ENCODE measurements around the gene CYP3A7. TPM values are rescaled to one million over a fixed set of nuclear protein-coding genes. Genes with fewer than 3 reads are reported as not detected.
"Not testable (repeated sequence)": the region's sequence is repeated elsewhere in the genome, so short reads cannot be mapped to it uniquely, and the experiment has no call there.

CYP3A7 gene
- total and polyA plus RNA-seq, 2 donors (not counting 1 experiment from before 2014, with no cell fraction given) = not detected

- Mint-ChIP-seq H3K4me1 (no peaks in the 10 kb centered on the region), H3K9me3 (ENCODE audit: insufficient read depth) (no peaks in the 10 kb centered on the region), H3K27ac (no peak overlapping the region), H3K4me3 (no peak overlapping the region), H3K27me3 (no peaks in the 10 kb centered on the region)
- no CpG with 5 or more reads among the region's 1 CpG for WGBS (ENCODE audit: insufficient coverage)
- Histone ChIP-seq H3K4me2 (replicated peaks; ENCODE audit: low read depth, low read length, poor library complexity, severe bottlenecking) (no peak overlapping the region), H3K27me3 (replicated peaks in 1 of 4; ENCODE audit: control extremely low read depth in 1 of 4, control insufficient read depth in 3 of 4, insufficient read depth in 4 of 4, low read length in 3 of 4) (no peaks in the 10 kb centered on the region), H3K4me3 (ENCODE audit: control extremely low read depth in 1 of 5, extremely low read depth in 1 of 5, insufficient read depth in 1 of 5, low read depth in 2 of 5, low read length in 4 of 5) (no peak overlapping the region), H4K20me1 (ENCODE audit: control insufficient read depth, insufficient read depth, low read length, poor library complexity, severe bottlenecking) (no peaks in the 10 kb centered on the region), H3K36me3 (replicated peaks in 1 of 2; ENCODE audit: control extremely low read depth in 1 of 2, control insufficient read depth in 1 of 2, extremely low read depth in 1 of 2, insufficient read depth in 2 of 2, low read length in 1 of 2) (peaks cover 3% of the 10 kb centered on the region in 2 experiments), H3K4me1 (ENCODE audit: control insufficient read depth in 2 of 2, insufficient read depth in 2 of 2, low read length in 2 of 2) (no peaks in the 10 kb centered on the region), H3K79me2 (ENCODE audit: control insufficient read depth, insufficient read depth, low read length) (no peaks in the 10 kb centered on the region), H2AFZ (ENCODE audit: insufficient read depth, low read depth, low read length, poor library complexity, severe bottlenecking) (no peak overlapping the region), H3K9me3 (ENCODE audit: control extremely low read depth in 1 of 3, control insufficient read depth in 2 of 3, insufficient read depth in 1 of 3, low read length in 2 of 3) (no peaks in the 10 kb centered on the region), H3K9ac (ENCODE audit: low read length) (no peak overlapping the region), H3K27ac (ENCODE audit: low read length in 2 of 2) (no peak overlapping the region)
- DNase-seq = no peak
- ChIA-PET POLR2A (no interaction called here), CTCF (no interaction called here)
- TF ChIP-seq EZH2 (IDR thresholded peaks at IDR 0.05; ENCODE audit: borderline replicate concordance, insufficient read depth, low read depth, low read length, poor library complexity, severe bottlenecking) (no peak), CTCF (IDR thresholded peaks at IDR 0.05) (no peak)
- ATAC-seq (ENCODE audit: low read depth) = no peak
- intact Hi-C loops (cut with micrococcal nuclease) = no loop called here
Measured at GRCh38 chr7:99666013-99666395, 69.0 kb downstream of the CYP3A7 start.

GRCh38 chr7:99665312-99666012, 69.5 kb downstream of the CYP3A7 start:
- no peak overlapping the region for H3K4me3 ChIP-seq (ENCODE audit: control extremely low read depth in 1 of 5, extremely low read depth in 1 of 5, insufficient read depth in 1 of 5, low read depth in 2 of 5, low read length in 4 of 5)
- no peak overlapping the region for H3K4me3 Mint-ChIP-seq
- no peaks in the 10 kb centered on the region for H3K9me3 ChIP-seq (ENCODE audit: control extremely low read depth in 1 of 3, control insufficient read depth in 2 of 3, insufficient read depth in 1 of 3, low read length in 2 of 3)
- ChIA-PET POLR2A (no interaction called here), CTCF (no interaction called here)
- H3K27ac Mint-ChIP-seq = no peak overlapping the region
- no peak overlapping the region for H3K4me2 ChIP-seq (replicated peaks; ENCODE audit: low read depth, low read length, poor library complexity, severe bottlenecking)
- intact Hi-C loops (cut with micrococcal nuclease) = no loop called here
- H3K9me3 Mint-ChIP-seq (ENCODE audit: insufficient read depth) = no peaks in the 10 kb centered on the region
- no peak overlapping the region for H3K9ac ChIP-seq (ENCODE audit: low read length)
- no peak for DNase-seq
- no peaks in the 10 kb centered on the region for H3K4me1 Mint-ChIP-seq
- TF ChIP-seq CTCF (IDR thresholded peaks at IDR 0.05) (no peak), EZH2 (IDR thresholded peaks at IDR 0.05; ENCODE audit: borderline replicate concordance, insufficient read depth, low read depth, low read length, poor library complexity, severe bottlenecking) (no peak)
- no peaks in the 10 kb centered on the region for H4K20me1 ChIP-seq (ENCODE audit: control insufficient read depth, insufficient read depth, low read length, poor library complexity, severe bottlenecking)
- no peak for ATAC-seq (ENCODE audit: low read depth)
- no peaks in the 10 kb centered on the region for H3K27me3 Mint-ChIP-seq
- no peaks in the 10 kb centered on the region for H3K4me1 ChIP-seq (ENCODE audit: control insufficient read depth in 2 of 2, insufficient read depth in 2 of 2, low read length in 2 of 2)
- H2AFZ ChIP-seq (ENCODE audit: insufficient read depth, low read depth, low read length, poor library complexity, severe bottlenecking) = no peak overlapping the region
- no peak overlapping the region for H3K27ac ChIP-seq (ENCODE audit: low read length in 2 of 2)
- no peaks in the 10 kb centered on the region for H3K79me2 ChIP-seq (ENCODE audit: control insufficient read depth, insufficient read depth, low read length)
- H3K36me3 ChIP-seq (replicated peaks in 1 of 2; ENCODE audit: control extremely low read depth in 1 of 2, control insufficient read depth in 1 of 2, extremely low read depth in 1 of 2, insufficient read depth in 2 of 2, low read length in 1 of 2) = peaks cover 3 to 4% of the 10 kb centered on the region in 2 experiments
- no peaks in the 10 kb centered on the region for H3K27me3 ChIP-seq (replicated peaks in 1 of 4; ENCODE audit: control extremely low read depth in 1 of 4, control insufficient read depth in 3 of 4, insufficient read depth in 4 of 4, low read length in 3 of 4)
- WGBS (ENCODE audit: insufficient coverage) = no CpG with 5 or more reads among the region's 3 CpGs

- H3K4me3 Mint-ChIP-seq; H3K4me3 ChIP-seq (ENCODE audit: control extremely low read depth in 1 of 5, extremely low read depth in 1 of 5, insufficient read depth in 1 of 5, low read depth in 2 of 5, low read length in 4 of 5); H3K36me3 ChIP-seq (replicated peaks in 1 of 2; ENCODE audit: control extremely low read depth in 1 of 2, control insufficient read depth in 1 of 2, extremely low read depth in 1 of 2, insufficient read depth in 2 of 2, low read length in 1 of 2); H3K9me3 Mint-ChIP-seq (ENCODE audit: insufficient read depth); H3K4me2 ChIP-seq (replicated peaks; ENCODE audit: low read depth, low read length, poor library complexity, severe bottlenecking); H3K4me1 ChIP-seq (ENCODE audit: control insufficient read depth in 2 of 2, insufficient read depth in 2 of 2, low read length in 2 of 2); H3K27ac Mint-ChIP-seq; ATAC-seq (ENCODE audit: low read depth); H3K27ac ChIP-seq (ENCODE audit: low read length in 2 of 2); H3K79me2 ChIP-seq (ENCODE audit: control insufficient read depth, insufficient read depth, low read length); H2AFZ ChIP-seq (ENCODE audit: insufficient read depth, low read depth, low read length, poor library complexity, severe bottlenecking); intact Hi-C loops (cut with micrococcal nuclease); CTCF ChIA-PET; POLR2A ChIA-PET; DNase-seq; H3K27me3 Mint-ChIP-seq; H3K27me3 ChIP-seq (replicated peaks in 1 of 4; ENCODE audit: control extremely low read depth in 1 of 4, control insufficient read depth in 3 of 4, insufficient read depth in 4 of 4, low read length in 3 of 4); H4K20me1 ChIP-seq (ENCODE audit: control insufficient read depth, insufficient read depth, low read length, poor library complexity, severe bottlenecking); H3K4me1 Mint-ChIP-seq; H3K9ac ChIP-seq (ENCODE audit: low read length); H3K9me3 ChIP-seq (ENCODE audit: control extremely low read depth in 1 of 3, control insufficient read depth in 2 of 3, insufficient read depth in 1 of 3, low read length in 2 of 3): not testable (repeated sequence)
- 100% methylated on average over 2 of the region's 5 CpGs for WGBS (ENCODE audit: insufficient coverage)
Measured at GRCh38 chr7:99657879-99658278, 77.1 kb downstream of the CYP3A7 start.

All from B cell (primary cell).